Measurements from ENCODE around the gene MUC13. TPM values are rescaled to one million over a fixed set of nuclear protein-coding genes. Genes with fewer than 3 reads are reported as not detected.

MUC13 gene
- total and polyA plus RNA-seq, 9 of the 15 experiments (the other 6 are each of a cell fraction or from before 2014, with no cell fraction given): 0.09 TPM; not detected in 8

DNA sequence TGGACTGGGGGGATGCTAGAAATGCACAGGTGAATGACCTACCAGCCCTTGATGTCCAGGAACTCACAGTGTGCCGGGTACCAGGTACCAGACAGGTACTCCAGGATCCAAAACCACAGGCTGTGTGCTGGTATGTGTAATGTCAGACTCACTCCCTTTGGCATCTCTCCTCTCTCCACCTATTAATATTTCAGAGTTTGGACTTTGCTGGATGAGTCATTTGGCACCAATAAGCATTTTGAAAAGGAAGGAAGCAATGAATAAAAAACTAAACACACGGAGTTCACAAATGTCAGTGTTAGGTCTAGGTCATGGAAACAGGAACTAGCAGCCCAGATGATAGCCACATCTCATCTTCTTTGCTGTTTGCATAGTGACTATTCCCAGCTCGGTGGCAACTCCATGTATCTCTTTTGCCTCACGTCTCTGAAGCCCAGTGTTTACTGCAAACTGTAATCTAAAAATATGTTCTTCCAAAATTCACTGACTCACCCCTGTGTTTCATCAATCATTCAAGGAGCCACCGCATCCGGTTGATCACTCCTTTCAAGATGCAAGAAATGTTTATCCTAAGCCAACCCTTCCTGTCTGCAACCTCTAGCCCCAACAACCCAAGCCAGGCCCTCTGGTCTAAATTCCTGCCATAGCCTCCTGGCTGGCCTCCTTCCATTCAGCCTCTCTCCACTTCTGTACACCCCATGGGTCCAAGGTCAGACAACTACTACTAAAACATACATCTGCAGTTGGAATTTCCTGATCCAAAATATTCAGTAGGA, 55.8 kb downstream of the MUC13 start (continued):
- no peak for TF ChIP-seq ZNF134 (CRISPR knock-in tag; conservative IDR thresholded peaks at IDR 0.05)
- TF ChIP-seq OTX1 (CRISPR knock-in tag; IDR thresholded peaks at IDR 0.05): no peak
- TF ChIP-seq TAL1 (IDR thresholded peaks at IDR 0.05): peak; percentile 54
- TF ChIP-seq, protein P1, sequence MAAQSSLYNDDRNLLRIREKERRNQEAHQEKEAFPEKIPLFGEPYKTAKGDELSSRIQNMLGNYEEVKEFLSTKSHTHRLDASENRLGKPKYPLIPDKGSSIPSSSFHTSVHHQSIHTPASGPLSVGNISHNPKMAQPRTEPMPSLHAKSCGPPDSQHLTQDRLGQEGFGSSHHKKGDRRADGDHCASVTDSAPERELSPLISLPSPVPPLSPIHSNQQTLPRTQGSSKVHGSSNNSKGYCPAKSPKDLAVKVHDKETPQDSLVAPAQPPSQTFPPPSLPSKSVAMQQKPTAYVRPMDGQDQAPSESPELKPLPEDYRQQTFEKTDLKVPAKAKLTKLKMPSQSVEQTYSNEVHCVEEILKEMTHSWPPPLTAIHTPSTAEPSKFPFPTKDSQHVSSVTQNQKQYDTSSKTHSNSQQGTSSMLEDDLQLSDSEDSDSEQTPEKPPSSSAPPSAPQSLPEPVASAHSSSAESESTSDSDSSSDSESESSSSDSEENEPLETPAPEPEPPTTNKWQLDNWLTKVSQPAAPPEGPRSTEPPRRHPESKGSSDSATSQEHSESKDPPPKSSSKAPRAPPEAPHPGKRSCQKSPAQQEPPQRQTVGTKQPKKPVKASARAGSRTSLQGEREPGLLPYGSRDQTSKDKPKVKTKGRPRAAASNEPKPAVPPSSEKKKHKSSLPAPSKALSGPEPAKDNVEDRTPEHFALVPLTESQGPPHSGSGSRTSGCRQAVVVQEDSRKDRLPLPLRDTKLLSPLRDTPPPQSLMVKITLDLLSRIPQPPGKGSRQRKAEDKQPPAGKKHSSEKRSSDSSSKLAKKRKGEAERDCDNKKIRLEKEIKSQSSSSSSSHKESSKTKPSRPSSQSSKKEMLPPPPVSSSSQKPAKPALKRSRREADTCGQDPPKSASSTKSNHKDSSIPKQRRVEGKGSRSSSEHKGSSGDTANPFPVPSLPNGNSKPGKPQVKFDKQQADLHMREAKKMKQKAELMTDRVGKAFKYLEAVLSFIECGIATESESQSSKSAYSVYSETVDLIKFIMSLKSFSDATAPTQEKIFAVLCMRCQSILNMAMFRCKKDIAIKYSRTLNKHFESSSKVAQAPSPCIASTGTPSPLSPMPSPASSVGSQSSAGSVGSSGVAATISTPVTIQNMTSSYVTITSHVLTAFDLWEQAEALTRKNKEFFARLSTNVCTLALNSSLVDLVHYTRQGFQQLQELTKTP (IDR thresholded peaks at IDR 0.05; ENCODE audit: low read depth in 1 of 2, partially characterized antibody in 2 of 2): no peak
- TF ChIP-seq PHF21A (IDR thresholded peaks at IDR 0.05; ENCODE audit: borderline replicate concordance, low read depth): no peak
- TF ChIP-seq RFX7 (CRISPR knock-in tag; IDR thresholded peaks at IDR 0.05): no peak
- no peak for TF ChIP-seq ZBTB1 (CRISPR knock-in tag; IDR thresholded peaks at IDR 0.05; ENCODE audit: borderline replicate concordance, low read depth)
- TF ChIP-seq CHD4 (IDR thresholded peaks at IDR 0.05; ENCODE audit: insufficient read depth, insufficient replicate concordance, low read depth, low read length, poor library complexity, severe bottlenecking): no peak
- TF ChIP-seq WHSC1 (IDR thresholded peaks at IDR 0.05; ENCODE audit: low read length): no peak
- peak; percentile 62; the same call in 1 of the 2 replicates for TF ChIP-seq TCF3 (CRISPR knock-in tag; IDR thresholded peaks at IDR 0.05)
- TF ChIP-seq NR2C1 (IDR thresholded peaks at IDR 0.05): no peak; the same call in 1 of the 2 replicates
- no peak for TF ChIP-seq NR2C1 (tag; IDR thresholded peaks at IDR 0.05)
- TF ChIP-seq, protein P2, sequence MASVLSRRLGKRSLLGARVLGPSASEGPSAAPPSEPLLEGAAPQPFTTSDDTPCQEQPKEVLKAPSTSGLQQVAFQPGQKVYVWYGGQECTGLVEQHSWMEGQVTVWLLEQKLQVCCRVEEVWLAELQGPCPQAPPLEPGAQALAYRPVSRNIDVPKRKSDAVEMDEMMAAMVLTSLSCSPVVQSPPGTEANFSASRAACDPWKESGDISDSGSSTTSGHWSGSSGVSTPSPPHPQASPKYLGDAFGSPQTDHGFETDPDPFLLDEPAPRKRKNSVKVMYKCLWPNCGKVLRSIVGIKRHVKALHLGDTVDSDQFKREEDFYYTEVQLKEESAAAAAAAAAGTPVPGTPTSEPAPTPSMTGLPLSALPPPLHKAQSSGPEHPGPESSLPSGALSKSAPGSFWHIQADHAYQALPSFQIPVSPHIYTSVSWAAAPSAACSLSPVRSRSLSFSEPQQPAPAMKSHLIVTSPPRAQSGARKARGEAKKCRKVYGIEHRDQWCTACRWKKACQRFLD (CRISPR knock-in tag; IDR thresholded peaks at IDR 0.05): no peak
- no peak for TF ChIP-seq TEAD2 (tag; IDR thresholded peaks at IDR 0.05)
- TF ChIP-seq GTF2F1 (IDR thresholded peaks at IDR 0.05; ENCODE audit: low read depth, low read length): no peak
- TF ChIP-seq HEY1 (CRISPR knock-in tag; IDR thresholded peaks at IDR 0.05; ENCODE audit: borderline replicate concordance): no peak
- TF ChIP-seq, protein P3, sequence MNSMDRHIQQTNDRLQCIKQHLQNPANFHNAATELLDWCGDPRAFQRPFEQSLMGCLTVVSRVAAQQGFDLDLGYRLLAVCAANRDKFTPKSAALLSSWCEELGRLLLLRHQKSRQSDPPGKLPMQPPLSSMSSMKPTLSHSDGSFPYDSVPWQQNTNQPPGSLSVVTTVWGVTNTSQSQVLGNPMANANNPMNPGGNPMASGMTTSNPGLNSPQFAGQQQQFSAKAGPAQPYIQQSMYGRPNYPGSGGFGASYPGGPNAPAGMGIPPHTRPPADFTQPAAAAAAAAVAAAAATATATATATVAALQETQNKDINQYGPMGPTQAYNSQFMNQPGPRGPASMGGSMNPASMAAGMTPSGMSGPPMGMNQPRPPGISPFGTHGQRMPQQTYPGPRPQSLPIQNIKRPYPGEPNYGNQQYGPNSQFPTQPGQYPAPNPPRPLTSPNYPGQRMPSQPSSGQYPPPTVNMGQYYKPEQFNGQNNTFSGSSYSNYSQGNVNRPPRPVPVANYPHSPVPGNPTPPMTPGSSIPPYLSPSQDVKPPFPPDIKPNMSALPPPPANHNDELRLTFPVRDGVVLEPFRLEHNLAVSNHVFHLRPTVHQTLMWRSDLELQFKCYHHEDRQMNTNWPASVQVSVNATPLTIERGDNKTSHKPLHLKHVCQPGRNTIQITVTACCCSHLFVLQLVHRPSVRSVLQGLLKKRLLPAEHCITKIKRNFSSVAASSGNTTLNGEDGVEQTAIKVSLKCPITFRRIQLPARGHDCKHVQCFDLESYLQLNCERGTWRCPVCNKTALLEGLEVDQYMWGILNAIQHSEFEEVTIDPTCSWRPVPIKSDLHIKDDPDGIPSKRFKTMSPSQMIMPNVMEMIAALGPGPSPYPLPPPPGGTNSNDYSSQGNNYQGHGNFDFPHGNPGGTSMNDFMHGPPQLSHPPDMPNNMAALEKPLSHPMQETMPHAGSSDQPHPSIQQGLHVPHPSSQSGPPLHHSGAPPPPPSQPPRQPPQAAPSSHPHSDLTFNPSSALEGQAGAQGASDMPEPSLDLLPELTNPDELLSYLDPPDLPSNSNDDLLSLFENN (IDR thresholded peaks at IDR 0.05; ENCODE audit: low read depth in 2 of 2, low read length in 2 of 2): no peak

All from K562 (cell line).